Endothelial cell of umbilical vein (primary cell): ENCODE measurements around the gene MRPL47.

ENCODE experiments used
- CTCF ChIP-seq, 2 donors: IDR thresholded peaks; 1 replicate in 1 of 2; 2 replicates in 1 of 2; pipeline ENCODE4 v1.5.1; 2011; ENCODE audit warnings: low read length in 2 of 2, mild to moderate bottlenecking in 2 of 2, moderate library complexity in 2 of 2, control low read depth in 1 of 2, inconsistent platforms in 1 of 2, low read depth in 1 of 2; ENCODE audit not compliant: insufficient read depth in 1 of 2; ENCODE audit errors: extremely low read depth in 1 of 2
- EZH2 ChIP-seq: IDR thresholded peaks from 2 replicates; pipeline ENCODE4 v1.6.1; 2012; ENCODE audit warnings: borderline replicate concordance, low read depth, mild to moderate bottlenecking, moderate library complexity, low read length, inconsistent platforms; ENCODE audit not compliant: severe bottlenecking
- FOS ChIP-seq: IDR thresholded peaks from 2 replicates; pipeline ENCODE4 v1.6.1; 2011; ENCODE audit warnings: mild to moderate bottlenecking, low read length, moderate library complexity, borderline replicate concordance; ENCODE audit not compliant: insufficient read depth
- GATA2 ChIP-seq: IDR thresholded peaks from 2 replicates; pipeline ENCODE4 v1.7.0; 2011; ENCODE audit warnings: low read depth, mild to moderate bottlenecking, moderate library complexity, mixed read lengths, low read length; ENCODE audit not compliant: insufficient read length, insufficient read depth
- JUN ChIP-seq: IDR thresholded peaks from 2 replicates; pipeline ENCODE4 v1.6.1; 2011; ENCODE audit warnings: borderline replicate concordance, low read depth; ENCODE audit not compliant: insufficient read length, insufficient read depth
- MYC ChIP-seq: IDR thresholded peaks from one replicate; pipeline ENCODE4 v1.6.1; 2011; ENCODE audit warnings: mild to moderate bottlenecking, low read depth, low read length
- POLR2A ChIP-seq: IDR thresholded peaks from 2 replicates; pipeline ENCODE4 v1.6.1; 2012; ENCODE audit warnings: low read depth, mild to moderate bottlenecking, control low read depth, low read length
- POLR2AphosphoS5 ChIP-seq: IDR thresholded peaks from 2 replicates; pipeline ENCODE4 v1.6.1; 2012; ENCODE audit warnings: low read depth, mild to moderate bottlenecking, control low read depth, low read length, moderate library complexity; ENCODE audit not compliant: insufficient read depth
- TF ChIP-seq, protein P1 (sequence below): IDR thresholded peaks from 2 replicates; pipeline ENCODE4 v1.6.1; 2011; ENCODE audit not compliant: insufficient read depth, insufficient read length

GRCh38 chr3:179653096-179653797 is 48.8 kb upstream of the MRPL47 start:
- TF ChIP-seq JUN: no peak
- TF ChIP-seq CTCF (IDR thresholded peaks at IDR 0.05; ENCODE audit: extremely low read depth in 1 of 2, insufficient read depth in 1 of 2, low read depth in 1 of 2, low read length in 2 of 2): no peak
- no peak for TF ChIP-seq EZH2
- no peak for TF ChIP-seq GATA2
- TF ChIP-seq POLR2A: no peak
- TF ChIP-seq, protein P1, sequence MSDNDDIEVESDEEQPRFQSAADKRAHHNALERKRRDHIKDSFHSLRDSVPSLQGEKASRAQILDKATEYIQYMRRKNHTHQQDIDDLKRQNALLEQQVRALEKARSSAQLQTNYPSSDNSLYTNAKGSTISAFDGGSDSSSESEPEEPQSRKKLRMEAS: no peak
- no peak for TF ChIP-seq MYC
- TF ChIP-seq POLR2AphosphoS5: no peak
- TF ChIP-seq FOS: no peak
